Liver (tissue), 3 donors: Measurements from ENCODE around the gene TRIL.

Experiments used
- EGR1 ChIP-seq, 2 donors: IDR thresholded peaks; 2 replicates each; pipeline ENCODE4 v1.6.1; 2016 to 2018; ENCODE audit warnings: antibody characterized with exemption in 2 of 2, low read depth in 2 of 2
- FOXA1 ChIP-seq: IDR thresholded peaks from 2 replicates; pipeline ENCODE4 v1.6.1; 2016; ENCODE audit warnings: antibody characterized with exemption
- JUND ChIP-seq, 2 donors: IDR thresholded peaks; 2 replicates each; pipeline ENCODE4 v1.6.1; 2016; ENCODE audit warnings: antibody characterized with exemption in 2 of 2
- TF ChIP-seq, protein P1 (sequence below): fragments of 150-350 bp; IDR thresholded peaks from 2 replicates; pipeline ENCODE4 v1.5.1; 2017; ENCODE audit warnings: improper control_type of control experiment, low read depth, low read length; ENCODE audit not compliant: missing input control
- TF ChIP-seq, protein P2 (sequence below): IDR thresholded peaks from 2 replicates; pipeline ENCODE4 v1.6.1; 2016; ENCODE audit warnings: antibody characterized with exemption
- TF ChIP-seq, protein P3 (sequence below): IDR thresholded peaks from 2 replicates; pipeline ENCODE4 v1.6.1; 2016; ENCODE audit warnings: antibody characterized with exemption
- donor health status: healthy.
- donor health status: healthy.

DNA sequence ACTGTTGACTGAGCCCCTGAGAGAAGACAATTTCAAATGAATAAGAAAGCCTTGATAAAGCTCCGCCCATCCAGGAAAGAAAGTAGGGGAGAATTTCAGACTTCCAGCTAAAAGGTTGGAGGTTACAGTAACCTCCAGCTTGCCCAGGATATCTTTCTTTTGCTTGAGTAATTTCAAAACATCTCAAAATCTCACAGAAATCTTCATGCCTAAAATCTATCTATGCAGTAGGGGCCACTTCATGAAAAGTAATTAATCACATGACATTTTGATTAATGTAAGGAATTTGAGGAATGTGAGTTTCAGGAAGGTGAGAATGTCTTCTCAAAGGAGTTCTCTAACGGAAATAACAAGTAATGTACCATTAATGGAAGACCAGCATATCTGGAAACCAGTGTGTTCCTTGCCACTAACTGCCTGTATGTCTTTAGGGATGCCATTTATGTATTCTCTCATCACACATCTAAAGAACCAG, 24.2 kb downstream of the TRIL start:
- TF ChIP-seq, protein P1, sequence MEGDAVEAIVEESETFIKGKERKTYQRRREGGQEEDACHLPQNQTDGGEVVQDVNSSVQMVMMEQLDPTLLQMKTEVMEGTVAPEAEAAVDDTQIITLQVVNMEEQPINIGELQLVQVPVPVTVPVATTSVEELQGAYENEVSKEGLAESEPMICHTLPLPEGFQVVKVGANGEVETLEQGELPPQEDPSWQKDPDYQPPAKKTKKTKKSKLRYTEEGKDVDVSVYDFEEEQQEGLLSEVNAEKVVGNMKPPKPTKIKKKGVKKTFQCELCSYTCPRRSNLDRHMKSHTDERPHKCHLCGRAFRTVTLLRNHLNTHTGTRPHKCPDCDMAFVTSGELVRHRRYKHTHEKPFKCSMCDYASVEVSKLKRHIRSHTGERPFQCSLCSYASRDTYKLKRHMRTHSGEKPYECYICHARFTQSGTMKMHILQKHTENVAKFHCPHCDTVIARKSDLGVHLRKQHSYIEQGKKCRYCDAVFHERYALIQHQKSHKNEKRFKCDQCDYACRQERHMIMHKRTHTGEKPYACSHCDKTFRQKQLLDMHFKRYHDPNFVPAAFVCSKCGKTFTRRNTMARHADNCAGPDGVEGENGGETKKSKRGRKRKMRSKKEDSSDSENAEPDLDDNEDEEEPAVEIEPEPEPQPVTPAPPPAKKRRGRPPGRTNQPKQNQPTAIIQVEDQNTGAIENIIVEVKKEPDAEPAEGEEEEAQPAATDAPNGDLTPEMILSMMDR = no peak
- TF ChIP-seq FOXA1 (no peak), JUND (IDR thresholded peaks at IDR 0.05) (no peak), EGR1 (IDR thresholded peaks at IDR 0.05; ENCODE audit: low read depth in 2 of 2) (no peak)
- TF ChIP-seq, protein P2, sequence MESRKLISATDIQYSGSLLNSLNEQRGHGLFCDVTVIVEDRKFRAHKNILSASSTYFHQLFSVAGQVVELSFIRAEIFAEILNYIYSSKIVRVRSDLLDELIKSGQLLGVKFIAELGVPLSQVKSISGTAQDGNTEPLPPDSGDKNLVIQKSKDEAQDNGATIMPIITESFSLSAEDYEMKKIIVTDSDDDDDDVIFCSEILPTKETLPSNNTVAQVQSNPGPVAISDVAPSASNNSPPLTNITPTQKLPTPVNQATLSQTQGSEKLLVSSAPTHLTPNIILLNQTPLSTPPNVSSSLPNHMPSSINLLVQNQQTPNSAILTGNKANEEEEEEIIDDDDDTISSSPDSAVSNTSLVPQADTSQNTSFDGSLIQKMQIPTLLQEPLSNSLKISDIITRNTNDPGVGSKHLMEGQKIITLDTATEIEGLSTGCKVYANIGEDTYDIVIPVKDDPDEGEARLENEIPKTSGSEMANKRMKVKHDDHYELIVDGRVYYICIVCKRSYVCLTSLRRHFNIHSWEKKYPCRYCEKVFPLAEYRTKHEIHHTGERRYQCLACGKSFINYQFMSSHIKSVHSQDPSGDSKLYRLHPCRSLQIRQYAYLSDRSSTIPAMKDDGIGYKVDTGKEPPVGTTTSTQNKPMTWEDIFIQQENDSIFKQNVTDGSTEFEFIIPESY = no peak
- TF ChIP-seq, protein P3, sequence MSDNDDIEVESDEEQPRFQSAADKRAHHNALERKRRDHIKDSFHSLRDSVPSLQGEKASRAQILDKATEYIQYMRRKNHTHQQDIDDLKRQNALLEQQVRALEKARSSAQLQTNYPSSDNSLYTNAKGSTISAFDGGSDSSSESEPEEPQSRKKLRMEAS = no peak
